K562 (cell line): Measurements from ENCODE around the gene EHMT2. TPM values are rescaled to one million over a fixed set of nuclear protein-coding genes. Genes with fewer than 3 reads are reported as not detected.

ENCODE experiments used
- ARID4B ChIP-seq: sonication (generic); formaldehyde crosslinking; IDR thresholded peaks from 2 replicates; pipeline ENCODE4 v1.8.0; 2022; ENCODE audit warnings: mild to moderate bottlenecking, missing genetic modification reagents
- BCOR ChIP-seq: fragments of 450-650 bp; IDR thresholded peaks from 2 replicates; pipeline ENCODE4 v1.6.1; 2016
- CGGBP1 ChIP-seq: fragments of 250-450 bp; sonication (Bioruptor Pico); IDR thresholded peaks from 2 replicates; pipeline ENCODE4 v1.9.0; 2021; ENCODE audit warnings: mild to moderate bottlenecking
- FOXJ2 ChIP-seq: fragments of 200-800 bp; sonication (Bioruptor generic); IDR thresholded peaks from 2 replicates; pipeline ENCODE4 v1.6.1; 2016; ENCODE audit warnings: missing genetic modification characterization, missing compliant biosample characterization
- FOXK2 ChIP-seq, 2 experiments: fragments of 450-650 bp; IDR thresholded peaks in 1 of 2; conservative IDR thresholded peaks in 1 of 2; 2 replicates each; pipeline ENCODE4 v1.6.1; 2016; ENCODE audit warnings: low read depth in 2 of 2, mild to moderate bottlenecking in 1 of 2
- GABPB1 ChIP-seq: sonication (generic); formaldehyde crosslinking; IDR thresholded peaks from 2 replicates; pipeline ENCODE4 v1.8.0; 2022; ENCODE audit warnings: mild to moderate bottlenecking, missing genetic modification reagents
- GATAD2A ChIP-seq: fragments of 450-650 bp; IDR thresholded peaks from 2 replicates; pipeline ENCODE4 v1.6.1; 2017
- HDAC3 ChIP-seq: fragments of 450-650 bp; IDR thresholded peaks from 2 replicates; pipeline ENCODE4 v1.6.1; 2018; ENCODE audit warnings: borderline replicate concordance, mild to moderate bottlenecking, moderate library complexity; ENCODE audit not compliant: partially characterized antibody
- HNRNPL ChIP-seq: fragments of 200-400 bp; formaldehyde crosslinking; IDR thresholded peaks from 2 replicates; pipeline ENCODE4 v1.6.1; 2017; ENCODE audit warnings: low read depth, mild to moderate bottlenecking, low read length
- MYC ChIP-seq, 2 experiments: fragments of 250-450 bp in 1 of 2; sonication (Bioruptor Pico) in 1 of 2; IDR thresholded peaks; 2 replicates each; pipeline versions ENCODE4 v1.5.1 to v1.6.1; 2012 to 2021; ENCODE audit warnings: low read depth in 2 of 2, borderline replicate concordance in 1 of 2, improper control_type of control experiment in 1 of 2, low read length in 1 of 2, mild to moderate bottlenecking in 1 of 2, moderate library complexity in 1 of 2
- NR2C2 ChIP-seq, 2 experiments: fragments of 200-800 bp in 1 of 2; sonication (Bioruptor generic) in 1 of 2; sonication (generic) in 1 of 2; formaldehyde crosslinking in 1 of 2; IDR thresholded peaks; 2 replicates each; pipeline versions ENCODE4 v1.6.1 to v1.8.0; 2016 to 2022; ENCODE audit warnings: mild to moderate bottlenecking in 1 of 2, missing compliant biosample characterization in 1 of 2, missing genetic modification characterization in 1 of 2, missing genetic modification reagents in 1 of 2
- POLR2G ChIP-seq: fragments of 200-400 bp; formaldehyde crosslinking; IDR thresholded peaks from 2 replicates; pipeline ENCODE4 v1.6.1; 2017; ENCODE audit warnings: low read depth, mild to moderate bottlenecking, antibody characterized with exemption, low read length, moderate library complexity
- RBBP5 ChIP-seq: fragments of 200-600 bp; sonication (generic); IDR thresholded peaks from 2 replicates; pipeline ENCODE4 v1.6.1; 2012; ENCODE audit warnings: borderline replicate concordance, mild to moderate bottlenecking, low read length, control low read depth, inconsistent platforms; ENCODE audit not compliant: insufficient read depth, poor library complexity, severe bottlenecking
- SAFB2 ChIP-seq: fragments of 200-400 bp; formaldehyde crosslinking; IDR thresholded peaks from 2 replicates; pipeline ENCODE4 v1.6.1; 2018; ENCODE audit warnings: borderline replicate concordance, low read length, low read depth, moderate library complexity; ENCODE audit not compliant: severe bottlenecking
- SMAD1 ChIP-seq: fragments of 150-350 bp; IDR thresholded peaks from 2 replicates; pipeline ENCODE4 v1.6.1; 2014; ENCODE audit warnings: low read length, low read depth; ENCODE audit not compliant: partially characterized antibody
- ZC3H11A ChIP-seq: IDR thresholded peaks from 2 replicates; pipeline ENCODE4 v1.6.1; 2012; ENCODE audit warnings: low read depth, low read length, improper control_type of control experiment
- ZFPM2 ChIP-seq: fragments of 250-450 bp; sonication (Bioruptor Pico); IDR thresholded peaks from 2 replicates; pipeline ENCODE4 v1.5.1; 2022; ENCODE audit warnings: mild to moderate bottlenecking
- ZNF655 ChIP-seq: fragments of 250-450 bp; sonication (Bioruptor Pico); IDR thresholded peaks from 2 replicates; pipeline ENCODE4 v1.5.0; 2021
- ZNF785 ChIP-seq: fragments of 250-450 bp; sonication (Bioruptor Pico); IDR thresholded peaks from 2 replicates; pipeline ENCODE4 v1.4.0; 2020; ENCODE audit warnings: mild to moderate bottlenecking
- polyA plus RNA-seq, 8 experiments: library from polyadenylated mRNA; depleted of rRNA in 4 of 8; stranded (reverse) in 5 of 8; unstranded in 3 of 8; fragments of >200 nt; fragmentation: Nextera tagmentation in 2 of 8; fragmentation: Illumina TruSeq in 1 of 8; extraction: Ambion mirVana in 2 of 8; extraction: Trizol in 1 of 8; gene quantifications; 2 replicates each; pipeline versions ENCODE4 v1.2.1 to v1.2.3, GENCODE V29; 2011 to 2014; ENCODE audit warnings: inconsistent platforms in 1 of 8, missing spikeins in 1 of 8
- total RNA-seq, 7 experiments: library from RNA; depleted of rRNA in 6 of 7; stranded (reverse); fragments of >200 nt in 6 of 7; fragmentation: Illumina TruSeq in 2 of 7; extraction: Trizol in 2 of 7; gene quantifications; 2 replicates each; pipeline versions ENCODE4 v1.2.1 to v1.2.3, GENCODE V29; 2011 to 2021; ENCODE audit warnings: low replicate concordance in 1 of 7

The EHMT2 gene
- total and polyA plus RNA-seq, 9 of the 15 experiments (the other 6 are each of a cell fraction or from before 2014, with no cell fraction given): 2.1 to 63.8 (median 38.5) TPM

- TF ChIP-seq NR2C2 (CRISPR knock-in tag; IDR thresholded peaks at IDR 0.05) (no peak), NR2C2 (tag; IDR thresholded peaks at IDR 0.05) (no peak), HNRNPL (no peak), SMAD1 (no peak), ZFPM2 (CRISPR knock-in tag) (0 out of 2 replicates have a peak, but pooled peaks have one; percentile 9), ZC3H11A (no peak), CGGBP1 (0 out of 2 replicates have a peak, but pooled peaks have one; percentile 4), POLR2G (peak; percentile 64), GATAD2A (peak; percentile 13; the same call in 1 of the 2 replicates), ZNF785 (CRISPR knock-in tag) (no peak), FOXK2 (conservative IDR thresholded peaks at IDR 0.05 in 1 of 2, IDR thresholded peaks at IDR 0.05 in 1 of 2; ENCODE audit: low read depth in 2 of 2) (no peak), GABPB1 (CRISPR knock-in tag) (peak; percentile 43; the same call in 1 of the 2 replicates), BCOR (peak; percentile 75), FOXJ2 (tag) (peak; percentile 15; the same call in 1 of the 2 replicates), MYC (IDR thresholded peaks at IDR 0.05; ENCODE audit: low read depth, low read length) (no peak), MYC (CRISPR knock-in tag; IDR thresholded peaks at IDR 0.05; ENCODE audit: borderline replicate concordance, low read depth) (peak; percentile 86; the same call in 1 of the 2 replicates), SAFB2 (no peak), ARID4B (peak; percentile 59), ZNF655 (no peak), RBBP5 (no peak), HDAC3 (no peak)
These were observed 4.0 kb upstream of the EHMT2 start (continued) for GRCh38 chr6:31901415-31901952.
